Measurements from ENCODE around the gene ZSCAN26. TPM values are rescaled to one million over a fixed set of nuclear protein-coding genes. Genes with fewer than 3 reads are reported as not detected.

ZSCAN26 gene
- total and polyA plus RNA-seq, 2 of the 8 experiments (the other 6 are each of a cell fraction or from before 2014, with no cell fraction given): 7.0 to 8.5 TPM

- Histone ChIP-seq H2AK5ac (ENCODE audit: low read depth, low read length) (no peak within 1 kb of the TSS), H4K20me1 (replicated peaks in 1 of 2; ENCODE audit: control insufficient read depth in 1 of 2, insufficient read depth in 2 of 2, low read length in 2 of 2) (no peaks in the 10 kb centered on the region), H2BK12ac (ENCODE audit: low read depth, low read length) (no peak within 1 kb of the TSS), H3K56ac (replicated peaks; ENCODE audit: insufficient read length, low read depth, low read length) (no peak within 1 kb of the TSS), H3K4ac (replicated peaks; ENCODE audit: insufficient read length, low read depth, low read length) (no peak within 1 kb of the TSS), H3K27me3 (replicated peaks in 1 of 4; ENCODE audit: control insufficient read depth in 3 of 4, extremely low read depth in 1 of 4, insufficient read depth in 3 of 4, low read length in 3 of 4) (no peaks in the 10 kb centered on the region), H2BK120ac (replicated peaks; ENCODE audit: low read depth, low read length) (no peak within 1 kb of the TSS), H3K18ac (ENCODE audit: extremely low read depth, low read length) (peak within 1 kb of the TSS; percentile 78; the same call in 1 of the 2 replicates), H2BK20ac (ENCODE audit: low read length) (no peak within 1 kb of the TSS), H3K9me3 (ENCODE audit: insufficient read depth in 2 of 2, low read depth in 1 of 2, low read length in 1 of 2) (no peaks in the 10 kb centered on the region), H4K8ac (ENCODE audit: extremely low read depth, insufficient read depth, low read length) (no peak within 1 kb of the TSS), H3K4me3 (ENCODE audit: extremely low read depth in 1 of 4, insufficient read depth in 2 of 4, low read depth in 3 of 4, low read length in 4 of 4) (peak within 1 kb of the TSS; percentile 61 to 95 (median 82)), H3K79me1 (ENCODE audit: low read depth, low read length) (0 out of 2 replicates have a peak, but pooled peaks cover 3% of the 10 kb centered on the region), H3K9ac (replicated peaks in 1 of 4; ENCODE audit: extremely low read depth in 1 of 4, low read depth in 3 of 4, low read length in 3 of 4) (peak within 1 kb of the TSS; percentile 50 to 82 (median 67)), H3K4me1 (replicated peaks in 1 of 4; ENCODE audit: control insufficient read depth in 3 of 4, insufficient read depth in 4 of 4, low read length in 3 of 4) (peaks cover 0 to 2% (median 0%) of the 10 kb centered on the region in 4 experiments; a peak in 2 of 7 replicates), H4K5ac (ENCODE audit: insufficient read length, low read depth, low read length) (no peak within 1 kb of the TSS), H3K23me2 (ENCODE audit: low read depth, low read length) (no peaks in the 10 kb centered on the region), H3K27ac (ENCODE audit: low read depth, low read length) (no peak within 1 kb of the TSS), H4K91ac (replicated peaks; ENCODE audit: insufficient read length, low read length) (no peak within 1 kb of the TSS), H3K4me2 (ENCODE audit: insufficient read depth in 1 of 2, low read depth in 2 of 2, low read length in 2 of 2) (peak within 1 kb of the TSS; percentile 72 to 79), H3K79me2 (ENCODE audit: control insufficient read depth in 1 of 2, insufficient read depth in 2 of 2, low read length in 2 of 2) (peaks cover 0 to 19% of the 10 kb centered on the region in 2 experiments; a peak in 2 of 4 replicates), H3K36me3 (ENCODE audit: control insufficient read depth in 2 of 4, insufficient read depth in 4 of 4, low read length in 3 of 4) (peaks cover 0 to 26% (median 10%) of the 10 kb centered on the region in 4 experiments; a peak in 7 of 8 replicates), H2BK5ac (ENCODE audit: low read depth, low read length) (no peak within 1 kb of the TSS), H2BK15ac (ENCODE audit: low read length) (no peak within 1 kb of the TSS), H3K23ac (ENCODE audit: insufficient read length) (no peak within 1 kb of the TSS), H3K14ac (ENCODE audit: insufficient read length) (no peak within 1 kb of the TSS), H2AFZ (ENCODE audit: low read length) (peak within 1 kb of the TSS; percentile 92)
- 1% methylated on average over 50 of the region's 50 CpGs; no CpG with 5 or more reads in 1 of the 2 experiments for WGBS, 2 experiments (ENCODE audit: extremely low coverage in 1 of 2, insufficient coverage in 1 of 2, insufficient read length in 1 of 2, insufficient replicate concordance in 2 of 2, low coverage in 1 of 2, low lambda C conversion rate in 2 of 2, missing lambda C conversion rate in 1 of 2)
- CTCF ChIA-PET (ENCODE audit: partially characterized antibody): interaction anchor here (1.2 to 3.3 kb wide), 4 partner anchors 10 to 140 kb away, joined by 3 to 17 read pairs (median 4); partner anchors contain the start of gene ZKSCAN8
- no peak for FAIRE-seq
- DNase-seq (ENCODE audit: low read depth in 1 of 2, low spot score in 2 of 2): peak; percentile 50 to 92
- POLR2A ChIA-PET (ENCODE audit: partially characterized antibody): interaction anchor here (0.6 to 3.3 kb wide), 8 partner anchors 13 to 391 kb away, joined by 3 to 21 read pairs (median 4); partner anchors contain the start of genes ZKSCAN8, ZSCAN26 and ZSCAN31
- TF ChIP-seq GTF2F1 (IDR thresholded peaks at IDR 0.05; ENCODE audit: borderline replicate concordance, low read depth, low read length) (no peak), HDAC6 (IDR thresholded peaks at IDR 0.05; ENCODE audit: low read depth, low read length) (no peak), POU5F1 (IDR thresholded peaks at IDR 0.05; ENCODE audit: low read depth, low read length) (no peak), CBX5 (IDR thresholded peaks at IDR 0.05; ENCODE audit: low read depth, low read length) (no peak), FOSL1 (IDR thresholded peaks at IDR 0.05; ENCODE audit: insufficient read depth, low read depth, low read length) (no peak), MAX (IDR thresholded peaks at IDR 0.05) (no peak), POLR2A (IDR thresholded peaks at IDR 0.05; ENCODE audit: control extremely low read depth in 1 of 2, low read depth in 2 of 2, low read length in 2 of 2) (peak; percentile 60 to 83), BCL11A (IDR thresholded peaks at IDR 0.05; ENCODE audit: low read depth in 2 of 2, low read length in 2 of 2) (no peak), CBX8 (IDR thresholded peaks at IDR 0.05; ENCODE audit: borderline replicate concordance, low read depth, low read length) (no peak), TBP (IDR thresholded peaks at IDR 0.05; ENCODE audit: low read depth, low read length) (peak; percentile 89), SIN3A (conservative IDR thresholded peaks at IDR 0.05 in 1 of 2, IDR thresholded peaks at IDR 0.05 in 1 of 2; ENCODE audit: low read depth in 1 of 2, low read length in 2 of 2) (peak; percentile 60 to 92; a peak in 2 of 4 replicates), TEAD4 (IDR thresholded peaks at IDR 0.05; ENCODE audit: low read depth, low read length) (0 out of 2 replicates have a peak, but pooled peaks have one; percentile 11)
Observed at GRCh38 chr6:28281288-28282064, 14.5 kb downstream of the ZSCAN26 start, which contains the start of gene PGBD1. Gene PGBD1, plus strand, starts transcription at chr6:28281572. Its CDS starts 2,242 bp downstream, at chr6:28283814.
